Measurements from ENCODE around the gene MAP2K6.
A peak's percentile ranks its signal among the peaks of the same experiment; 100 is the strongest.

The MAP2K6 gene

GRCh38 chr17:69492410-69493071, 78.0 kb downstream of the MAP2K6 start:
- no peak for DNase-seq (ENCODE audit: low spot score)

GRCh38 chr17:69495787-69496186, 81.3 kb downstream of the MAP2K6 start:
- DNase-seq (ENCODE audit: low spot score) = no peak

DNA sequence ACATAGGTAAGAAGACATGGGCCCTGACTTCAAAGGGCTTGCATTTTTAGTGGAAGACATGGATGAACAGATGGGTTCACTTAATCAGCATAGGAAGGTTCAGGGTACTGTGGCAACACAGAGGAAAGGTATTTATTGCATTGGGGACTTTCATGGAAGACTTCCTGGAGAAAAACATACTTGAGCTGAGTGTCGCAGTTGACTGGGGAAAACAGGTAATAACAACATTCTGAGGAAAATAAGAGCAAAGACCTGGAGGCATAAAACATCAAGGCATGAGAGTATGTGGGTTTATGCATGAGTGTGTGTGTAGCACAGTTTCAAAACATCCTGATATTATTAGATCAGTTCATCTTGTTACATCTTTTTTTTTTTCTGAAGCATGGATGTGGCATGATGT, 82.7 kb downstream of the MAP2K6 start:
- no peak for DNase-seq (ENCODE audit: low spot score)

GRCh38 chr17:69499318-69499717, 84.8 kb downstream of the MAP2K6 start:
- no peak for DNase-seq (ENCODE audit: low spot score)

- DNase-seq (ENCODE audit: low spot score) = no peak
Observed at GRCh38 chr17:69500911-69501429, 86.5 kb downstream of the MAP2K6 start.

DNA sequence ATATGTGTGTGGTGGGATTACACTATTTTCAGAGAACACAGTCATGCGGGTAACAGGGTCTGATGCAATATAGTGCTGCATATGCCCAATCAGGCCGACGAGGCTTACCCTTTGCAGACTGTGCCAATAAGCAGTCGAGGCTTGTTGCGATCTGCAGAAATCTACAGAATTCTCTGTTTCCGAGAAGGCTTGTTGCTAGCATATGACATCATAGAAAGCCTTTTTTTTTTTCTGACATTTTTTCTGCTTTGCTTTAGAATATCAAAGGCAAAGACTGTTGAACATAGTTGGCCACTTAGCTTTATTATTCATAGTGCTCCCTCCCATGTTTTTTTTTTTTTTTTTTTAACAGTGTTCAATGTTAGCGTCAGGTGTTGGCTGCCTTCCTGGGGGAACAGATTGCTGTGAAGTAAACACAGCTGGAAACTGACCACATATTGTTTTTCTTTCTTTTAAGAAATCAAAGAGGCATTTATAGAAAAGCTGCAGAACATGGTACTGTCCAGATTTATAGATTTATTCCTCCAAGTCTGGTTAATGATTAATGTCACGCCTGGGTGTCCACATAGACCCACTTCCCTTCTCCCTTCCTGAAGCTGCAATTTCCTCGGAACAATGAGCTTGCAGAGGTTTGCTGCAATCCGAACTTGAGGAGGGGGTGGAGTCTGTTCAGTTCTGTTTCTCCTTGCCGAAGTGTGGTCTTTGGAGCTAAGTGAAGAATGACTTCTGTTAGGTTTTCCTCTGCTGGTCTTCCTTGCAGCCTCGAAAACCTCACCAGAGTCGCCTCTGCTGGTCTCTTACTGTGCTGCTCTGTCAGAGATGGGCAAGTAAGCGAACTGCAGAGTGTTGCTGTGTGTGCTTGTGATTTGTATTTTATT, 87.3 kb downstream of the MAP2K6 start:
- no peak for DNase-seq (ENCODE audit: low spot score)

GRCh38 chr17:69503711-69504110, 89.2 kb downstream of the MAP2K6 start:
- no peak for DNase-seq (ENCODE audit: low spot score)

- DNase-seq (ENCODE audit: low spot score) = no peak
Observed at GRCh38 chr17:69505740-69506139, 91.2 kb downstream of the MAP2K6 start.

- no peak for DNase-seq (ENCODE audit: low spot score)
Observed at GRCh38 chr17:69506489-69506888, 92.0 kb downstream of the MAP2K6 start.

DNA sequence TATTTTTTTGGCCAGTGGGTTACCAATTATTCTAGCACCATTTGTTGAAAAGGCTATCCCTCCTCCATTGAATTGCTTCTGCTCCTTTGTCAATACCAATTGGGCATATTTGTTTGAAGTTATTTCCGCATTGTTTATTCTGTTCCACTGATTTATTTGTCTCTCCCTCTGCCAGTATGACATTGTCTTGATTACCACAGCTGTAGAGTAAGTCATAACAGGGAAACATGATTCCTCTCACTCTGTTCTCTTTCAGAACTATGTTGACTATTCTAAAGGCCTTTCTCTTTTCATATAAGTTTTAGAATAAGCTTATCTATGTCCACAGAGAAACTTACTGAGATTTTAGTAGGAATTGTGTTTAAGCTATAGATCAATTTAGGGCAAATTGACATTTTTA, 94.3 kb downstream of the MAP2K6 start:
- no peak for DNase-seq (ENCODE audit: low spot score)

DNA sequence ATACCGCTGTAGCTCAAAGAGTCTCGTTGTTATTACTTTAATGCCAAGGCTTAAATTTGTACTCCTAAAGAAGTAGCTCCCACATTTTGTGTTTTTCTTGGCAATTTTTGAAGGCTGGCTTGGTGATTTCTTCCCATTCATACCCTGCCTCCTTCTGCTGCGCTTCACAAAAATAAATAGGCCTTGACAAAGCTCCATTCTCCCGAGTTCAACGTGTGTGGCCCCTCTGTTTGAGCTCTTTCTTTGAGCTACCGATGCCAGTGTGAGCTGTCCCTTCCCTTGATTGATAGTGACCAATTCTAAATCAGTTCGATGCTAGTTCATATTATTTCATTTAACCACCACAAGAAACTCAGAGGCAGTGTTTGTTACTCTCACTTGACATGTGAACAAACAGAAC, 96.8 kb downstream of the MAP2K6 start:
- DNase-seq (ENCODE audit: low spot score) = no peak

DNA sequence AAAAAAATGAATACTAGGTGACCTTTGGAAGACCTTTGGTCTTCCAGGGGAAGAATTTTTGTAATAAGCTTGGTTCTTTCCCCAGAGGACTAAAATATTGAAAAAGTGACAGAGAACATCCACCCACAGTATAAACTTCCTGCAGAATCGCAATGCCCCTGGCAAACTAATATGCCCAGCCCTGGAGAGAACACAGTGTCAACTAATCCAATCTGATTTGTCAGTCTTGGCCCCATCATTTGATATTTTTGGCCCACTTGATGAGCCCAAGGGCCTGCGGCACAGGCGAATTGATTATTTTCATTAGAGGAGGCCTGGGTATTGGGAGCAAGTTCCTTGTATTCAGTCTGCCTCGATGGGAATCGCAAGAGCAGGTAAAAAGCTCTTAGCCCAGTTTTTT, 98.4 kb downstream of the MAP2K6 start:
- no peak for DNase-seq (ENCODE audit: low spot score)

DNA sequence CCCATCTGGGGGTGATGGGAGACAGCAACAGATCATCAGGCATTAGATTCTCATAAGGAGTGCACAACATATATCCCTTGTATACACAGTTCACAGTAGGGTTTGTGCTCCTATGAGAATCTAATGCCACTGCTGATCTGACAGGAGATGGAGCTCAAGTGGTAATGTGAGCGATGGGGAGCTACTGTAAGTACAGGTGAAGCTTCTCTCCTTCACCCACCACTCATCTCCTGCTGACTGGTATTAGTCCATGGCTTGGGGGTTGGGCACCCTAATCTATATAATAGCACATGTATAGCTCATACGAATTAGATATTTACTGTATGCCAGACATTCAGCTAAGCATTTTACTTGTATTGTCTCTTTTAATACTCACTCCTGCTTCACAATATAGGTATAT, 101.7 kb downstream of the MAP2K6 start:
- DNase-seq (ENCODE audit: low spot score) = no peak

DNA sequence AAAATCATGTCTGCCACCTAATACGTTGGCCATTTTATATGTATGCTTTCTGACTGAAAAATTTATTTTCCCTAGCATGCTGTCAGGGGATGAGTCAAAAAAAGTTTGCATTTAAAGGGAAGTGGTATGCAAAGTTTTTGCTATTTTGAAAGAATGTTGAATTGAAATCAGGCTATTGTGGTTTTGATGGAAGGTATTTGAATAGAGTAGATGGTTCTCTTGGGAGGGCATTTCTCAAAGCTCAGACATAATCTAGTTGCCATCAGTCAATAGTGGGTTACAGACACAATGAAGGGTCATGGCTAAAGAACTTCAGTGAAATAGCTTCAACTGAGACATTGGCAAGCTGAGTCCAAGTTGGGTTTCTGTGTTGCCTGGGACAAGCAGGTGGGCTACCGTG, 102.4 kb downstream of the MAP2K6 start:
- DNase-seq (ENCODE audit: low spot score) = no peak

GRCh38 chr17:69518951-69519350, 104.5 kb downstream of the MAP2K6 start:
- DNase-seq (ENCODE audit: low spot score) = no peak

- peak; percentile 13 for DNase-seq (ENCODE audit: low spot score)
Observed at GRCh38 chr17:69523244-69523861, 108.9 kb downstream of the MAP2K6 start.

DNA sequence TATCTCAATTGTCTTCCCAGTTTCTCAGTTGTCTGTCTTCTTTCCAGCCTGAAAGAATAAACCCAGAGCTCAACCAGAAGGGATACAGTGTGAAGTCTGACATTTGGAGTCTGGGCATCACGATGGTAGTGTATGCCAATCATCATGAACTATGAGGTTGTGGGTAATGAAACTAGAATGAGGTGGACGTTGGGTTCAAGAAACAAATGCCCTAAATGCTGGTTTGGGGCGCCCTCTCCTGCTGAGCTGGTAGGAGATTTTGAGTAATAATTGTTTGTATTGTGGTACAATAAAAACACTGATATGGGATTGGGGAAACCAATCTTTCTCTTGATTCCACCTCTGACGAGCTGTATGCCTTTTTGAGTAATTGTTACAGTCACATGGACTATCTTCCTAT, 110.4 kb downstream of the MAP2K6 start:
- no peak for DNase-seq (ENCODE audit: low spot score)

- DNase-seq (ENCODE audit: low spot score) = peak; percentile 18
Observed at GRCh38 chr17:69525920-69526841, 111.7 kb downstream of the MAP2K6 start.

GRCh38 chr17:69528035-69528434, 113.5 kb downstream of the MAP2K6 start:
- DNase-seq (ENCODE audit: low spot score) = no peak

GRCh38 chr17:69533481-69534234, 119.2 kb downstream of the MAP2K6 start:
- DNase-seq (ENCODE audit: low spot score) = no peak

DNA sequence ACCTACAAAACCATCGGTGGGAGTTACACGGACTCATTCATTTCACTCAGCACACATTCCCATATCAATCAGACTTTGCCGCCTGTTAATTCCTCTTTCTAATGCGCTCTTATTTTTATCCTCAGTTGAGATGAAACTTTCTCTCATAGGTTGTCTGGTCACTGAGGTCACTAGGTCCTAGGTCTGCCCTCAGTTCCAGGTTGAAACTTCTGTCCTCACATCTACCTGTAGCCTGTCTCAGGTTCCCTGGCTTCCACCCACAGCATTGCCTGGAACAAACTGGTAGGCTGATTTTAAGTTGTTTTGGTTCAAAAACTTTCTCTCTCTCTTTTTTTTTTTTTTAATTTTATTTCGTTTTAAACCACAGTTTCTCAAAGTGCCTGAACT, 119.7 kb downstream of the MAP2K6 start:
- DNase-seq (ENCODE audit: low spot score) = no peak

Data from CD4-positive, alpha-beta T cell treated with Interleukin-15 for 4 hours (primary cell).